Measurements from ENCODE around the gene HOXA11. TPM values are rescaled to one million over a fixed set of nuclear protein-coding genes. Genes with fewer than 3 reads are reported as not detected.
A peak's percentile ranks its signal among the peaks of the same experiment; 100 is the strongest.

HOXA11 gene
- total and polyA plus RNA-seq, 10 of the 15 experiments (the other 5 are each of a cell fraction or from before 2014, with no cell fraction given), result not detected

- in situ Hi-C loops (cut with MboI) (no loop called here), intact Hi-C loops (cut with micrococcal nuclease; ENCODE audit: unreplicated experiment) (no loop called here)
- H3K79me2 ChIP-seq (ENCODE audit: control insufficient read depth, insufficient read depth, low read length), result no peaks in the 10 kb centered on the region
- TF ChIP-seq IKZF1 (conservative IDR thresholded peaks at IDR 0.05), result 0 out of 2 replicates have a peak, but pooled peaks have one; percentile 10
- peak; percentile 45 for TF ChIP-seq SUZ12 (IDR thresholded peaks at IDR 0.05; ENCODE audit: unreplicated experiment)
- no peak for TF ChIP-seq NFIC (IDR thresholded peaks at IDR 0.05; ENCODE audit: low read depth, low read length)
- ChIA-PET CTCF (interaction anchor here (0.6 to 2.1 kb wide), 3 partner anchors 8 to 582 kb away, joined by 3 to 7 read pairs (median 3); no protein-coding TSS in a partner anchor), RAD21 (ENCODE audit: unreplicated experiment) (interaction anchor here (0.6 kb wide), 1 partner anchor 71 kb away, joined by 4 read pairs; no protein-coding TSS in a partner anchor), POLR2A (no interaction called here), SMC1A (ENCODE audit: uncharacterized antibody, unreplicated experiment) (interaction anchor here (0.6 to 1.2 kb wide), 2 partner anchors 8 to 591 kb away, joined by 3 to 5 read pairs; no protein-coding TSS in a partner anchor)
- H3K27me3 ChIP-seq (replicated peaks in 1 of 2; ENCODE audit: control insufficient read depth in 2 of 2, insufficient read depth in 2 of 2, low read length in 1 of 2), result peaks cover 47 to 54% of the 10 kb centered on the region in 2 experiments
- ATAC-seq (no peak), FAIRE-seq (no peak), DNase-seq (ENCODE audit: low read depth, low spot score) (no peak)
- H2AFZ ChIP-seq (ENCODE audit: control insufficient read depth, low read depth, low read length), result no peak overlapping the region
- H3K4me3 ChIP-seq, result no peak overlapping the region
- no peak overlapping the region for H3K27ac ChIP-seq (ENCODE audit: control insufficient read depth, insufficient read depth)
- H3K4me1 ChIP-seq (ENCODE audit: control insufficient read depth, insufficient read depth, low read length), result no peaks in the 10 kb centered on the region
- BruUV-seq (replicated peaks), result no TSS peak
- H3K36me3 ChIP-seq (ENCODE audit: control insufficient read depth in 2 of 2, insufficient read depth in 2 of 2, low read length in 1 of 2), result no peaks in the 10 kb centered on the region
- no peaks in the 10 kb centered on the region; the same call in 2 of the 3 replicates for H3K9me3 ChIP-seq (replicated peaks; ENCODE audit: control insufficient read depth, insufficient read depth, low read length)
- H3K4me2 ChIP-seq (ENCODE audit: control insufficient read depth, insufficient read depth), result no peak overlapping the region
- 16% methylated on average over 44 of the region's 46 CpGs for WGBS (ENCODE audit: insufficient coverage, insufficient replicate concordance, low lambda C conversion rate, missing lambda C conversion rate)
- H4K20me1 ChIP-seq (ENCODE audit: control insufficient read depth, insufficient read depth), result 0 out of 2 replicates have a peak, but pooled peaks cover 3% of the 10 kb centered on the region
- H3K9ac ChIP-seq (ENCODE audit: control insufficient read depth, insufficient read depth, low read length), result no peak overlapping the region
These were observed 2.7 kb upstream of the HOXA11 start for GRCh38 chr7:27187475-27188385.
